Smooth muscle cell (in vitro differentiated cells): ENCODE data around the gene SNX32. TPM values are rescaled to one million over a fixed set of nuclear protein-coding genes. Genes with fewer than 3 reads are reported as not detected.
A peak's percentile ranks its signal among the peaks of the same experiment; 100 is the strongest.

ENCODE experiments used
- DNase-seq: peaks from one replicate; lab custom pipeline; 2025; ENCODE audit not compliant: unreplicated experiment; lab: John Stamatoyannopoulos, UW
- H2AFZ ChIP-seq: fragments of 200-600 bp; sonication (generic); 2 replicates; pipeline ENCODE4 v1.6.0; 2016; ENCODE audit warnings: antibody characterized with exemption, low read depth, mild to moderate bottlenecking
- H3F3A ChIP-seq: fragments of 200-600 bp; sonication (generic); 2 replicates; pipeline ENCODE4 v1.6.0; 2017; ENCODE audit warnings: antibody characterized with exemption, low read depth
- H3K27ac ChIP-seq: fragments of 200-600 bp; sonication (generic); 2 replicates; pipeline ENCODE4 v1.5.1; 2016; ENCODE audit warnings: low read depth, mild to moderate bottlenecking
- H3K27me3 ChIP-seq: fragments of 200-600 bp; sonication (generic); 2 replicates; pipeline ENCODE4 v1.6.1; 2016; ENCODE audit warnings: low read depth, mild to moderate bottlenecking
- H3K36me3 ChIP-seq: fragments of 200-600 bp; sonication (generic); 2 replicates; pipeline ENCODE4 v1.5.1; 2016; ENCODE audit warnings: low read depth
- H3K4me1 ChIP-seq: fragments of 200-600 bp; sonication (generic); 2 replicates; pipeline ENCODE4 v1.5.1; 2016; ENCODE audit warnings: low read depth
- H3K4me2 ChIP-seq: fragments of 200-600 bp; sonication (generic); 2 replicates; pipeline ENCODE4 v1.6.0; 2016; ENCODE audit warnings: mild to moderate bottlenecking
- H3K4me3 ChIP-seq: fragments of 200-600 bp; sonication (generic); 2 replicates; pipeline ENCODE4 v1.5.1; 2016; ENCODE audit warnings: mild to moderate bottlenecking
- H3K79me2 ChIP-seq: fragments of 200-600 bp; sonication (generic); 2 replicates; pipeline ENCODE4 v1.6.0; 2016; ENCODE audit warnings: low read depth, mild to moderate bottlenecking
- H3K9ac ChIP-seq: fragments of 200-600 bp; sonication (generic); 2 replicates; pipeline ENCODE4 v1.6.0; 2016; ENCODE audit warnings: low read depth
- H3K9me3 ChIP-seq: fragments of 200-600 bp; sonication (generic); replicated peaks from 2 replicates; pipeline ENCODE4 v1.5.1; 2016; ENCODE audit warnings: low read depth
- H4K20me1 ChIP-seq: fragments of 200-600 bp; sonication (generic); 2 replicates; pipeline ENCODE4 v1.6.0; 2016; ENCODE audit warnings: low read depth
- WGBS: methylation state at CpG from one replicate; pipeline ENCODE4 v1.1.7; 2016; ENCODE audit warnings: low lambda C conversion rate; 5-methylcytosine and 5-hydroxymethylcytosine counted together
- polyA plus RNA-seq: library from polyadenylated mRNA; unstranded; fragments of >200 nt; fragmentation: Nextera tagmentation; extraction: Ambion mirVana; gene quantifications from 2 replicates; pipeline ENCODE4 v1.2.1, GENCODE V29; 2016
- total RNA-seq: library from RNA; depleted of rRNA; stranded (reverse); fragments of >200 nt; gene quantifications from 2 replicates; pipeline ENCODE4 v1.2.3, GENCODE V29; 2014
- TF ChIP-seq, protein P1 (sequence below): fragments of 200-600 bp; sonication (generic); IDR thresholded peaks from 2 replicates; pipeline ENCODE4 v1.5.1; 2017; ENCODE audit warnings: borderline replicate concordance, mild to moderate bottlenecking, antibody characterized with exemption; ENCODE audit not compliant: insufficient read depth, poor library complexity, severe bottlenecking

SNX32 gene
- total and polyA plus RNA-seq, 2 experiments from 2014 or later: 1.1 to 1.2 TPM

DNA sequence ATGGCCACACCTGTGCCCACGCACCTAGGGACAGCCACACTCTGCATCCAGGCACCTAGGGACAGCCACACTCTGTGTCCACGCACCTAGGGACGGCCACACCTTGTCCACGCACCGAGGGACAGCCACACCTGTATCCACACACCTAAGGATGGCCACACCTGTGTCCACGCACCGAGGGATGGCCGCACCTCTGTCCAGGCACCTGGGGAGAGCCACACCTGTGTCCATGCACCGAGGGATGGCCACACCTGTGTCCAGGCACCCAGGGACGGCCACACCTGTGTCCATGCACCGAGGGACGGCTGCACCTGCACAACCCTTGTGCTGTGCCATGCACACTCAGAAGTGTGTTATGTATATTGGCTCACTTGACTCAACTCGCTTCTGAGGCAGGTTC, 36.1 kb upstream of the SNX32 start:
- H3K9ac ChIP-seq: no peak overlapping the region
- H3K79me2 ChIP-seq: no peaks in the 10 kb centered on the region
- no peaks in the 10 kb centered on the region for H3K36me3 ChIP-seq
- H3K9me3 ChIP-seq: no peaks in the 10 kb centered on the region
- no peak for DNase-seq
- H3K4me2 ChIP-seq: peak overlapping the region; percentile 36
- TF ChIP-seq, protein P1, sequence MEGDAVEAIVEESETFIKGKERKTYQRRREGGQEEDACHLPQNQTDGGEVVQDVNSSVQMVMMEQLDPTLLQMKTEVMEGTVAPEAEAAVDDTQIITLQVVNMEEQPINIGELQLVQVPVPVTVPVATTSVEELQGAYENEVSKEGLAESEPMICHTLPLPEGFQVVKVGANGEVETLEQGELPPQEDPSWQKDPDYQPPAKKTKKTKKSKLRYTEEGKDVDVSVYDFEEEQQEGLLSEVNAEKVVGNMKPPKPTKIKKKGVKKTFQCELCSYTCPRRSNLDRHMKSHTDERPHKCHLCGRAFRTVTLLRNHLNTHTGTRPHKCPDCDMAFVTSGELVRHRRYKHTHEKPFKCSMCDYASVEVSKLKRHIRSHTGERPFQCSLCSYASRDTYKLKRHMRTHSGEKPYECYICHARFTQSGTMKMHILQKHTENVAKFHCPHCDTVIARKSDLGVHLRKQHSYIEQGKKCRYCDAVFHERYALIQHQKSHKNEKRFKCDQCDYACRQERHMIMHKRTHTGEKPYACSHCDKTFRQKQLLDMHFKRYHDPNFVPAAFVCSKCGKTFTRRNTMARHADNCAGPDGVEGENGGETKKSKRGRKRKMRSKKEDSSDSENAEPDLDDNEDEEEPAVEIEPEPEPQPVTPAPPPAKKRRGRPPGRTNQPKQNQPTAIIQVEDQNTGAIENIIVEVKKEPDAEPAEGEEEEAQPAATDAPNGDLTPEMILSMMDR: no peak
- H2AFZ ChIP-seq: no peak overlapping the region
- H3K27me3 ChIP-seq: no peaks in the 10 kb centered on the region
- H3F3A ChIP-seq: no peaks in the 10 kb centered on the region
- peaks cover 10% of the 10 kb centered on the region for H3K4me1 ChIP-seq
- H3K27ac ChIP-seq: no peak overlapping the region
- H4K20me1 ChIP-seq: peaks cover 3% of the 10 kb centered on the region
- H3K4me3 ChIP-seq: no peak overlapping the region
- 95% methylated on average over 13 of the region's 13 CpGs for WGBS

DNA sequence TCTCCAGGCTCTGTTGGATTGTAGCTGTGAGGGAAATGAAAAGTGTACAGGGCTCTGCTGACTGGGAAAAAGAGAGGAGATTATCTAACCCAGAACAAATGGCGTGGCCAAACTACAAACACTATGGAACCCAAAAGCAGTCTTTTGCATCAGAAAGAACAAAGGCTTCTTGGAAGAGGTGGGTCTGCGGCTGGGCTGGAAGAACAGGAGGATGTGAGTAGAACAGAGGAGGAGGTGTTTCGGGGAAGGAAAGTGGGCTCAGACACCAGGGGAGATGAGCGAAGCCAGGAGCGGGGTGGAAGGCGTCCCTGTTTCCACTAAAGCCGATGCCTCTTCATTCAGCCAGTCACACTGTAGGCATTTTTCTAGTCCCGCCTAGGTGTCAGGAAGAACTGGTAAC, 34.9 kb upstream of the SNX32 start:
- Histone ChIP-seq H3K9ac (no peak overlapping the region), H3K4me3 (no peak overlapping the region), H3K27ac (no peak overlapping the region), H3K36me3 (no peaks in the 10 kb centered on the region), H4K20me1 (no peaks in the 10 kb centered on the region), H2AFZ (no peak overlapping the region), H3K27me3 (peaks cover 2% of the 10 kb centered on the region), H3K9me3 (no peaks in the 10 kb centered on the region), H3F3A (no peaks in the 10 kb centered on the region), H3K4me2 (no peak overlapping the region), H3K4me1 (peaks cover 10% of the 10 kb centered on the region), H3K79me2 (no peaks in the 10 kb centered on the region)
- DNase-seq: no peak
- TF ChIP-seq, protein P1: no peak
- 90% methylated on average over 8 of the region's 8 CpGs for WGBS

DNA sequence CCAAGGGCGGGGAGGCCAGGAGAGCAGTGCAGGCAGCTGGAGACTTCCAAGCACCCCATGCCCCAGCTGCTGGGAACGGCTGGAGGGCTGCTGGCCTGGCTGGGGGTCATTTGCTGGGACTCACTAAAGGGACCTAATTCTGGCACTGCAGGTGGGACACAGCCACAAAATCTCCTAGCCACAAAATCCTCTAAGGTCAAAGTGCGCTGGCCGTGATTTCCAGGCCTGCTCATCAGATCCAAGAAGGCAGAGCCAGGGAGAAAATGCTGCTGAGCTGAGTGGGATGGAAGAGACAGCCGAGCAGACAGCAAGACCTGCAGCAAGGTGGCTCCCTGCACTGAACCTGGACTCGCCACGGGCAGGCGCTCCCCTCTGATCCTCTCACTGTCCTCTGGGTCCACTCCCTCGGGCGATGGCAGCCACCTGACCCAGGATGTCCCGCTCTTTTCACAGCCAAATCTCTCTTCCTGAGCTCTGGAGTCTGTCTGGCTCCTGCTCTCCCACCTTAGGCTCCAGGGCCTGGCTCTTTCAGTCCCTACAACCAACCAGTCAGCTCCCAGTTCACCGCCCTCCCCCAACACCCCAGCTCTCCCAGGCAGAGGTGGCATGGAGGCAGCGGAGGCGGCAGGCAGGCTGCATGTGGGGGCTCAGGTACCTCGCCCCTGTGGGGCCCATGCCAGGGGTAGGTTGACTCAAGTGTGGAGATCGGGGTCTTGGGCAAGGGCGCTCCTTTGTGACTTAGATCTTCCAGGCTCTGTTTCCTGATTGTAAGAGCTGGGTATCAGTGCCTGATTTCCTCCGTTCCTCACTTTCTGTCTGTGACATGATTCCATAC, 32.4 kb upstream of the SNX32 start:
- WGBS: 93% methylated on average over 18 of the region's 18 CpGs
- DNase-seq: no peak
- TF ChIP-seq, protein P1: no peak

DNA sequence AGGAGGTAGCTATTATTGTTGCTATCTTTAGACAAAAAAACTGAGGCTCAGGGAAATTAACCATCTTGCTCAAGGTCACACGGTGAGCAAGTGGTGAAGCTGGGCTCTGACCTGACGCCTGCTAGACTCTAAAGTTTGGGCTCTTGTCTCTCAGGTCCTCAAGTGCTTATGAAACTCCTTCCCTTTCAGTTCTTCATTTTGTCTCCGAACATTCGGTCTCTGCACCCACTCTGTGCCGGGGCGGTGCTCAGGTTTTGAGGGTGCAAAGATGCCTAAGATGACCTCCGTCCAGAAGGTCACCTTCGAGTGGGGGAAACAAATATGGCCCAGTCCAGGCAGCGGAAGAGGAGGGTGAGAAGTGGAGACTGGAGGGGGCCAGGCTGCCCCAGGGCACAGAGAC, 30.9 kb upstream of the SNX32 start:
- DNase-seq: no peak
- no peak overlapping the region for H3K9ac ChIP-seq
- no peaks in the 10 kb centered on the region for H4K20me1 ChIP-seq
- TF ChIP-seq, protein P1: no peak
- H3F3A ChIP-seq: no peaks in the 10 kb centered on the region
- no peaks in the 10 kb centered on the region for H3K4me1 ChIP-seq
- H2AFZ ChIP-seq: no peak overlapping the region
- no peaks in the 10 kb centered on the region for H3K9me3 ChIP-seq
- H3K4me2 ChIP-seq: no peak overlapping the region
- 91% methylated on average over 9 of the region's 9 CpGs for WGBS
- no peak overlapping the region for H3K27ac ChIP-seq
- no peak overlapping the region for H3K4me3 ChIP-seq
- no peaks in the 10 kb centered on the region for H3K79me2 ChIP-seq
- peaks cover 7% of the 10 kb centered on the region for H3K27me3 ChIP-seq
- H3K36me3 ChIP-seq: no peaks in the 10 kb centered on the region

More for the DNA sequence above, 32.4 kb upstream of the SNX32 start:
- no peak overlapping the region for H3K9ac ChIP-seq
- peaks cover 10% of the 10 kb centered on the region for H3K4me1 ChIP-seq
- no peak overlapping the region for H3K27ac ChIP-seq
- H4K20me1 ChIP-seq: no peaks in the 10 kb centered on the region
- no peaks in the 10 kb centered on the region for H3F3A ChIP-seq
- H3K27me3 ChIP-seq: peaks cover 7% of the 10 kb centered on the region
- H3K36me3 ChIP-seq: no peaks in the 10 kb centered on the region
- no peaks in the 10 kb centered on the region for H3K9me3 ChIP-seq
- no peak overlapping the region for H3K4me2 ChIP-seq
- no peaks in the 10 kb centered on the region for H3K79me2 ChIP-seq
- H3K4me3 ChIP-seq: no peak overlapping the region
- no peak overlapping the region for H2AFZ ChIP-seq
